Psoas muscle (tissue), 8 donors: ENCODE data around the gene GSTM1. TPM values are rescaled to one million over a fixed set of nuclear protein-coding genes. Genes with fewer than 3 reads are reported as not detected.

Source experiments
- ATAC-seq, 4 donors: fragments of 200-7000 bp; cut with Tn5 transposase; one replicate each; pipeline ENCODE4 v1.9.1; 2020; ENCODE audit warnings: moderate library complexity in 3 of 4, mild to moderate bottlenecking in 2 of 4
- DNase-seq, 2 donors: peaks; one replicate each; pipeline ENCODE4 v3.0.0-alpha.2; 2020
- H3K27ac ChIP-seq: fragments of 200-600 bp; one replicate; pipeline ENCODE4 v1.8.0; 2022
- H3K27me3 ChIP-seq, 3 donors: fragments of 200-600 bp in 1 of 3; one replicate each; pipeline versions ENCODE4 v1.6.1 to v1.8.0; 2013 to 2022; ENCODE audit warnings: low read length in 2 of 3, mild to moderate bottlenecking in 2 of 3, moderate library complexity in 1 of 3; ENCODE audit not compliant: insufficient read depth in 3 of 3
- H3K36me3 ChIP-seq, 2 donors: fragments of 200-600 bp in 1 of 2; one replicate each; pipeline versions ENCODE4 v1.6.1 to v1.8.0; 2013 to 2022; ENCODE audit warnings: low read depth in 1 of 2, mild to moderate bottlenecking in 1 of 2, moderate library complexity in 1 of 2; ENCODE audit not compliant: insufficient read depth in 1 of 2
- H3K4me1 ChIP-seq: fragments of 200-600 bp; one replicate; pipeline ENCODE4 v1.8.0; 2022
- H3K4me3 ChIP-seq: fragments of 200-600 bp; one replicate; pipeline ENCODE4 v1.8.0; 2022; ENCODE audit warnings: mild to moderate bottlenecking
- H3K9me3 ChIP-seq: fragments of 200-600 bp; one replicate; pipeline ENCODE4 v1.8.0; 2022
- CTCF ChIP-seq: fragments of 200-600 bp; IDR thresholded peaks from one replicate; pipeline ENCODE4 v1.8.0; 2022; ENCODE audit warnings: antibody characterized with exemption
- WGBS, 3 donors: extraction: QIAGEN DNeasy Blood & Tissue Kit; methylation state at CpG; one replicate each; pipeline versions ENCODE4 v1.1.6 to v1.1.7; 2013; 5-methylcytosine and 5-hydroxymethylcytosine counted together
- intact Hi-C, 2 donors: fragments of 100-400 bp; cut with DNase I; formaldehyde crosslinking; loops; one replicate each; pipeline versions ENCODE4 v1.11.0 to v1.14.2; 2022
- polyA plus RNA-seq, 3 donors: library from polyadenylated mRNA; stranded (reverse); fragments of 200-250 nt; gene quantifications; one replicate each; pipeline ENCODE4 v1.2.3, GENCODE V29; 2013
- total RNA-seq, 4 donors: library from RNA; stranded (reverse); fragmentation: NEBNext Ultra II Directional in 2 of 4; extraction: Animal tissue kit (Norgen Biotek cat#: 25700) in 2 of 4; gene quantifications; one replicate each; pipeline versions ENCODE4 v1.2.1 to v1.2.4, GENCODE V29; 2021 to 2023
- donor health status: healthy with polysubstance abuse.
- donor health status: DM: no; HTN: no; CAD: no; lungs with moderate emphysema.
- donor health status: Bipolar disorder and iron deficiency.
- donor health status: healthy.
- donor health status: DM: yes; HTN: yes; CAD: no.
- donor health status: DM: no; HTN: no; CAD: no.
- donor health status: DM: no; HTN: no; CAD: no.
- donor health status: DM: yes; HTN: yes; CAD: no.

GSTM1 gene
- total and polyA plus RNA-seq, 7 donors: 0.21 to 89.4 (median 27.6) TPM; not detected in 1

GRCh38 chr1:109726728-109727373 is 39.2 kb downstream of the GSTM1 start:
- intact Hi-C loops: no loop called here
- Histone ChIP-seq H3K27me3 (no peaks in the 10 kb centered on the region), H3K9me3 (no peaks in the 10 kb centered on the region), H3K36me3 (no peaks in the 10 kb centered on the region), H3K4me1 (no peaks in the 10 kb centered on the region), H3K4me3 (no peak overlapping the region), H3K27ac (no peak overlapping the region)
- ATAC-seq: no peak
- DNase-seq: no peak
- no peak for TF ChIP-seq CTCF
- WGBS, 3 donors: 79 to 83% (median 82%) methylated on average over 12 of the region's 12 CpGs

- TF ChIP-seq CTCF: no peak
- no peak overlapping the region for H3K4me3 ChIP-seq
Measured at GRCh38 chr1:109728870-109729269, 41.3 kb downstream of the GSTM1 start.

GRCh38 chr1:109730666-109731065 is 43.0 kb downstream of the GSTM1 start:
- Histone ChIP-seq H3K27ac (no peak overlapping the region), H3K4me3 (no peak overlapping the region), H3K9me3 (no peaks in the 10 kb centered on the region), H3K27me3 (no peaks in the 10 kb centered on the region), H3K36me3 (peaks cover 3 to 6% of the 10 kb centered on the region in 2 donors), H3K4me1 (no peaks in the 10 kb centered on the region)
- 60 to 65% (median 64%) methylated on average over 6 of the region's 6 CpGs for WGBS, 3 donors
- ATAC-seq (no peak), DNase-seq (no peak)
- no peak for TF ChIP-seq CTCF
- intact Hi-C loops: no loop called here

More at GRCh38 chr1:109728870-109729269, 41.3 kb downstream of the GSTM1 start:
- no peak for ATAC-seq
- H3K36me3 ChIP-seq: no peaks in the 10 kb centered on the region
- no peak for DNase-seq
- no peaks in the 10 kb centered on the region for H3K4me1 ChIP-seq
- no peaks in the 10 kb centered on the region for H3K9me3 ChIP-seq
- no peak overlapping the region for H3K27ac ChIP-seq
- no peaks in the 10 kb centered on the region for H3K27me3 ChIP-seq
- WGBS, 3 donors: 90 to 97% (median 96%) methylated on average over 7 of the region's 7 CpGs
- intact Hi-C loops: no loop called here

- no peaks in the 10 kb centered on the region for H3K9me3 ChIP-seq
Measured at GRCh38 chr1:109732390-109732881, 44.8 kb downstream of the GSTM1 start.

More at GRCh38 chr1:109732390-109732881, 44.8 kb downstream of the GSTM1 start:
- Histone ChIP-seq H3K27me3 (no peaks in the 10 kb centered on the region), H3K27ac (no peak overlapping the region), H3K36me3 (peaks cover 3 to 20% of the 10 kb centered on the region in 2 donors), H3K4me3 (no peak overlapping the region), H3K4me1 (no peaks in the 10 kb centered on the region)
- DNase-seq: no peak
- TF ChIP-seq CTCF: no peak
- WGBS, 3 donors: 52 to 84% (median 65%) methylated on average over 3 of the region's 3 CpGs
- intact Hi-C loops: no loop called here
- no peak for ATAC-seq
